NCI-H2107 treated with DMSO at 0.1 percent for 48 hours (cell line): ENCODE data around the gene USP22.
"Not testable (repeated sequence)": the region's sequence is repeated elsewhere in the genome, so short reads cannot be mapped to it uniquely, and the experiment has no call there.

ENCODE experiments used
- DNase-seq: peaks from one replicate; lab custom pipeline; 2025; ENCODE audit not compliant: unreplicated experiment; lab: John Stamatoyannopoulos, UW

The USP22 gene

DNA sequence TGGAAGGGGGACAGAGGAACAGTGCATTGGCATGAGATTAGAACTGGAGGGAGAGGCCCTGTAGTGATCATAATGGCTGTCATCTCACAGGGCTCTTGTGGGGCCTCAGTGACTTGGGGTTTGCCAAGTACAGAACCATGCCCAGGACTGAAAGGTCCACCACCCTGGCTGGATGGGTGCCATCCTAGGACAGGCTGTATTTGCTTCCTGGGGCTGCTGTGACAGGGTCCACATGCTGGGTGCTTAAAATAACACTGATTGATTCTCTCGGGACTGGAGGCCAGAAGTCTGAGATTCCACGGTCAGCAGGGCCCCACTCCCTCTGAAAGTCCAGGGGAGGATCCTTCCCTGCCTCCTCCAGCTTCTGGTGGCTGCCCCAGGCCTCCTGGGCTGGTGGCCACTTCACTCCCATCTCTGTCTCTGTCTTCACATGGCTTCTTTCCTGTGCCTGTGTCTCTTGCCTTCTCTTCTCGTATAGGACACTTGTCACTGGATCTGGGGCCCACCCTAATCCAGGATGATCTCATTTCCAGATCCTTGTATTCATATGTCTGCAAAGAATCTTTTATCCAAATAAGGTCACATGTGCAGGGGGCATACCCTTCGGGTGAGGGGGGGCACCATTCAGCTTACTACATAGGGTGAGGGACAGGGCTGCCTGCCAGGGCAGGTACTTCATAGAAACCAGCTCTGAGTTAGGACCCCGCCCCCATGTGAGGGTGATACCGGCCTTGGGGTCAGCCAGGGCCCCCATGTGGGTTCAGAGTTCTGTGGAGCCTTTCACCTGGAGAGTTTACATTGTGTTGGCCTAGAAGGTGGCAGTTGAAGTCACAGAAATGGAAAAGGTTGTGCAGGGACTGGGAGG, 52.6 kb downstream of the USP22 start:
- DNase-seq, result no peak

GRCh38 chr17:20989481-20989880, 53.3 kb downstream of the USP22 start:
- DNase-seq, result no peak

DNA sequence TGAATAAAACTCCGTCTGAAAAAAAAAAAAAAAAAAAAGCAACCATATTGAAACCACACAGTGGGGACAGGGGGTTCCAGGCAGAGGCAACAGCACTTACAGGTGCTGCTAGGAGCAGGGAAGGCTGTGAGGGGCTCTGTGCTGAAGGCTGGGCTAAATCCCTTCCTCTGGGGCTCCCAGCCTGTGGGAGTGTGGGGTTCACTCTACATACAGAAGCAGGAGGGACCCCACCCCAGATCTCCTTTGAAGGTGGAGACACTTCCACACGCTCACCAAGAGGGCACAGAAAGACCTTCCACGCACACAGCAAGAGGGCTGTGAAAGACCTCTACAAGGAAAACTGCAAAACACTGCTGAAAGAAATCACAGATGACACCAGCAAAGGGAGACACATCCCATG, 53.9 kb downstream of the USP22 start:
- DNase-seq, result no peak

GRCh38 chr17:20988001-20988636, 54.7 kb downstream of the USP22 start:
- DNase-seq, result no peak

DNA sequence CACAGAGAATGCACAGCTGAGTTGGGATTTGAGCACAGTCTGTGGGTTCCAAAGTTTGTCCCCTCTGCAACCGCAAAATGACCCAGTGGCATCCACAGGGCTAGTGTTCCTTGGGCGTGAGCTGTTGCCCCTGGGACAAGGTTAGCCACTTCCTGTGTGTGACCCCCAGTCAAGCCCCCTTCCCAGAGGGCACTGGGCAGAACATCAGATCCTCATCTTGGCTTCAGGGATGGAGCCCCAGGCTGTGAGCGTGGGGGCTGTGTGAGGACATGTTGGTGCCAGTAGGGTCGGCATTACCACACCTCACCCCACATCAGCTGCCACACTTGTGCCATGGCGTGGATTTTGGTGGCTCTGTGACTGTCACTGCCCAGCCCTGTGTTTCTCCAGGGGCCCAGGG, 55.3 kb downstream of the USP22 start:
- no peak for DNase-seq

DNA sequence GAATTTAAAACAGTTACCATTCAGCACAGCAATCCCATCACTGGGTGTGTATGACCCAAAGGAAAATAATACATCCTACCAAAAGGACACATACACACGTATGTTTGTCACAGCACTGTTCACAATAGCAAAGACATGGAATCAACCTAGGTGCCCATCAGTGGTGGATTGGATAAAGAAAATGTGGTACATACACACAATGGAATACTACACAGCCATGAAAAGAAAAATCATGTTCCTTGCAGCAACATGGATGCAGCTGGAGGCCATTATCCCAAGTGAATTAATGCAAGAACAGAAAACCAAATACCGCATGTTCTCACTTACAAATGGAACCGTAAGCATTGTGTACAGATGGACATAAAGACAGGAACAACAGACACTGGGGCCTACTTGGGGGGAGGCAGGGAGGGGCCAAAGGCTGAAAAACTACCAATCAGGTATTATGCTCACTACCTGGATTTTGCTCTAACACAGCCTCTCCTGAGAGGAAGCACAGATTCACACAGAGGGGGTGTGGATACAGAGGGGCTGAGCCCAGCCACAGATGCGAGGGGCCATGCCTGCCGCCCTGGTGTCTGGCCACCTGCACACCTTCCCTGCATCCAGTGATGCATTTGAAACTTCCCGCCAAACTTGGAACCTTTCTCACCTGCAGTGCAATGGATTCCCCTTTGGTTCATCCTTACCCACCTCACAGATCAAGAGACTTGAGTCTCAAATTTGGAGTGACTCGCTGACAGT, 55.9 kb downstream of the USP22 start:
- DNase-seq, result no peak

DNA sequence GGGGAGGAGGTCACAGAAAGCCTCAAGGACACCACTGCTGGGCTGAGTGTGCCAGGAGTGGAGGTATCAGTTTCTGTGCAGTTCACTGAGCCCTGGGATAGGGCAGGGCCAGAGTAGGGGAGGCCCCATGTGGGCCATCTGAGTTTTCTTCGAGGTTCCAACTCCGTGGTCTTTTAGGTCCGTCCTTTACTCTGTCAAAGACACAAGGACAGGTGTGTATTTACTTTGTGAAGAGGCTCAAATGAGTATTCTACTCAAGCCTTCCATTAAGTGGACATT, 59.5 kb downstream of the USP22 start:
- DNase-seq, result no peak

- no peak for DNase-seq
Observed at GRCh38 chr17:20982589-20983358, 60.0 kb downstream of the USP22 start.

DNA sequence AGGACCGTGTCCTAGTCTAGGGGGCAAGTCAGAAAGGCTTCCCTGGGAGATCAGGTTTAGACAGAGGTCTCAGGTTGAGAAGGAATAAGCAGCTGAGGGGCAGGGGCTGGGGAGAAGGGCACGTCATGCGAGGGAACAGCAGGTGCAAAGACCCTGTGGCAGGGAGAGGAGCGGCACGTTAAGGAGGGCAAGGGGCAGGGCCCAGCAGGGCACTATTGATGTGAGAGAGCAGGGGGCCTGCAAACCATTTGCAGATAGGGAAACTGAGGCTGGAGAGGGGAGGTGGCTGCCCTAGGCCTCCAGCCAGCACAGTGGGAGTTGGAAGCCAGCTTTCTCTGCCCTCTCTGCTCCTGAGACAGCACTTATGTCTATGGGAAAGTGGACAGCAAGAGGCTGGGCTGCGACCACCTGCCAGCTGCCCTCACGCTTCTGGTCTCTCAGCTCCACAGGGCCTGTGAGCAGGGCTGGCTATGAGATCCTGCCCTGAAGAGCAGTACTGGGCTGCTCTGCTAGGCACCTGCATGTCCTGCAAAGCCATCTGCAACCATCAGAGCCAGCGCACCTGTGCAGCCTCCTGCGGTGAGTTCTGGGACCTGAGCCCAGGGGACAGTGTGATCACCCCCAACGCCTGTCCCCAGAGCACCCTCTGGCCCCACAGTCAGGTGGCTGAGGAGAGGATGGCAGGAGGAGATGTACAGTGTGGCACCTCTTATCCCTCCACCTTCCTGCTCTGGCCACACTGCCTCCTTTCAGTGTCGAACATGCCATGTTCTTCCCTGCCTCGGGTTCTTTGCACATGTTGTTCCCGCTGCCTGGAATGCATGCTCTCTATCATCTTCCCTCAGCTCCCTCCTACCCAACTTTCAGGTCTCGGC, 61.5 kb downstream of the USP22 start:
- DNase-seq, result no peak

- DNase-seq, result no peak
Observed at GRCh38 chr17:20979792-20980083, 63.1 kb downstream of the USP22 start.

DNA sequence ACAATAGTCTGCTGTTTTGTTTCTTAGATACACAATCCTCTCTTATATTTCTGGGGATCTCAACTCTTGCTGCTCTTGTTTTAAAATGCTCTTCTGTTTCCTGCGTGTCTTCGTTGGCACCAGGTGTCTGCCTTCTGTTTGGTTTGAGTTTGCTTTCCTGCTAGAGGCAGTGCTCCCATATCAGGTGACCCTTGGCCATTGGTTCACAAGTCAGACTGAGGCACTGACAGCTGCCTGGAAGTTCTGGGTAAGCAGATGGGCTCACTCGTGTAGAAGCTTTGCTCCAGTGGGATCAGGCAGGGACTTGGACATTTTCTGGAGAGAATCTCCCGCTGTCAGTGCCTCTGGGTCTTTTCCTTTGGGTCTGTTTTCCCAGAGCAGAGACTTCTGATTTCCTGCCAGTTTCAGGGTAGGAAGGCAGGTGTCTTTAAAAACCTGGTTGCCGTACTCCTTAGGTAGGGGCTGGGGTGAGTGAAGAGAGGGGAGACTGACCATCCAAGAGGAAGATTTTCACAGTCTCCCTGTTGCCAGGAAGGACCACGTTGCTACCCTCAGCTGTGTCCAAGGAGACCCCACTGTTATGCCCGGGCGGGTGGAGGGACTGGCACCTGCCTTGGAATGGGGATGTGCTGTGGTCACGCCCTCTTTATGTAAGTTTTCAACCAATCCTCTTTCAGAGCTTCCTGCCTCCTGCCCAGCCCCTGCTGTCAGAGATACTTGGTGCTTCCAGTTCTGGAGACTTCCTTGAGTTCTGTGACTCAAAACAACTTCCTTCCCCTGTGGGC, 63.6 kb downstream of the USP22 start:
- not testable (repeated sequence) for DNase-seq

GRCh38 chr17:20977609-20978253, 65.1 kb downstream of the USP22 start:
- DNase-seq, result not testable (repeated sequence)

DNA sequence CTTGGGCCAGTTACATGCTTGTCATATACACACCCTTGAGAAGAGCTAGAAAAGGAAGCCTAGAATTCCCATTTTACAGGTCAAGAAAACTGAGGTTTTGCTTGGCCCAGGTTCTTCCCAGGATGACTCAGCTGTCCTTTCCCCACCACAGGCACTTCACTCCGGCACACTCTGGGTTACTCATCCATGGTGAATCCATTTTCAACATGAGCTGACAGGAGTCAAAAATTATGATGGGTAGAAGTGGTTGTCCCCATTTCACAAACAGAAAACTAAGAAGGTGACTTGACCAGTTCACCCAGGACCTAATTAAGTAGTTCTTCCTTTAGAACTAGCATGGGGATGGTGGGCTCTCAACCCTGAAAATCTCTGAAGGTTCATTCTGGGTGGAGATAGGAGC, 67.2 kb downstream of the USP22 start:
- DNase-seq, result no peak

DNA sequence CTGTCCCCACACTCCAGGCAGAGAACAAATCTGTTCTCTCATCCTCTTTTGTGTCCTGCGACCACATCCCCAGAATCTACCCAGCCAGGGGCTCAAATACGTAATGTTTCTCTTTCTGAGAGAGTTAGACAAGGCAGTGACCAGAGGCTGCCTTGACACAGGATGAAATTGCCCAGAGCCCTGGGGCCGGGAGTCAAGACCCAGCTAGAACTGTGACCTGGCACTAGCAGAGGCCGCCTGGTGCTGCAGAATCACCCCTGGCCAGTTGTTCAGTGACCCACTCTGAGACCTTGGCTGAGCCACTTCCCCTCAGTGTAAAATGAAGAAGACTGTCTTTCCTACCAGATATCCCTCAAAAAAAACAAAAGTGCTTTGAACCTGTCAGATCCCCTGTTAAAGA, 72.5 kb downstream of the USP22 start:
- no peak for DNase-seq

GRCh38 chr17:20968913-20969616, 73.7 kb downstream of the USP22 start:
- DNase-seq, result no peak

DNA sequence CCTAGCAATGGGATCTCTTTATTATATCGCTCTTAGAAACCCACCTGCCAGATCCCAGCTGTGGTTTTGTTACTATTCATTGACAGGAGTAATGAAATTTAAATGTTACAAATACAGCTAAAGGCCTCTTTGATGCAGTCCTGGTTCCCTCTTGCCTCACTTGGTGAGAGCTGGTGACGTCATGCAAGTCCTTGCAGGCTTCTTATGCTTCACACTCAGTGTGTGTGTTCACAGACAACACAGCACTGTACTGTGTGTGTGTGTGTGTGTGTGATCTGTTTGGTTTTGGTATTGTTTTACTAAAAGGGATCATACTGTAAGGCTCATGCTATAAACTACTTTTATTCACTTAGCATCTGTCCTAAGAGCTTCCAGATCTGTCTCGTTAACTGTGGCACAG, 75.0 kb downstream of the USP22 start:
- no peak for DNase-seq

DNA sequence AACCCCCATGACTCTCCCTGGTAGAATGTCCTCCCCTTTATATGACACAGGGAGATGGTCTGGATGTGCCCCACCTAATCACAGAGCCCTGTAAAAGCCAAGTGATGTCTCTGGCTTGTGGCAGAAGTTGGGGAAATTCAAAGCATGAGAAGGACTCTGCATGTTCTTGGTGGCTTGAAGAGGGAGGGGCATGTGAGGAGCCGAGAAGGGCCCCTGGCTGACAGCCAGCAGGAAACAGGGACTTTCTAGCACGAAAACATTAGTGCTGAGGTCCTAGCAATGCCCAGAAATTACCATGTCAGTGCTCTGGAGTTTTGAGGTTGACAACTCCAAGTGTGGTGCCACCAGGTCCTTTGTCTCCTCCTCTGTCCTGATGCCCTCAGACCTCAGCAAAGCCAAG, 75.9 kb downstream of the USP22 start:
- no peak for DNase-seq

DNA sequence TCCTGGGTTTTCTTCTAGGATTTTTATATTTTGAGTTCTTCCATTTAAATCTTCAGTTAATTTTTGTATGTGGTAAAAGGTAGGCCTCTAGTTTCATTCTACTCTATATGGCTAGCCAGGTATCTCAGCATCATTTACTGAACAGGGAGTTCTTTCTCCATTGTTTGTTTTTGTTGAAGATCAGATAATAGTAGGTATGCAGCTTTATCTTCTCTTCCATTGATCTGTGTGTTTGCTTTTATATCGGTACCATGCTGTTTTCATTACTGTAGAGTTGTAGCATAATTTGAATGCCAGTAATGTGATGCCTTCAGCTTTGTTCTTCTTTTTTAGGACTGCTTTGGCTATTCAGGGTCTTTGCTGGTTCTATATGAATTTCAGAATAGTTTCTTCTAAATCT, 77.3 kb downstream of the USP22 start:
- no peak for DNase-seq

DNA sequence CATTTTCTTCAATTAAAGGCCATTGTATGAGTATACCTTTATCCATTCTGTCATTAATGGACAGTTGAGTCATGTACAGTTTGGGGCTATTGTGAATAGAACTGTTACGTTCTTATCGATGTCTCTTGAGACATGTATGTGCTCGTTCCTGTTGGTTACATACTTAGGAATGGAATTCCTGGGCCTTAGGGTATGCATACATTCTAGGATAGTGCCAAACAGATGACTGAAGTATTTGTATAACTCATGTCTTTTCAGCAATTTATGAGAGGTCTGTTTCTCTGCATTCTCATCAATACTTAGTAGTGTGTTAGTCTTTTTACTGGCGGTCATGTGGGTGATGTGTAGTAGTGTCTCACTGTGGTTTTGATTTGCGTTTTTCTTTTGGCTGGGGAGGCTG, 81.2 kb downstream of the USP22 start:
- DNase-seq, result no peak
